GM12891 (cell line): ENCODE results near the gene FRYL.
"Not testable (repeated sequence)": the region's sequence is repeated elsewhere in the genome, so short reads cannot be mapped to it uniquely, and the experiment has no call there.

Source experiments
- PAX5 ChIP-seq: IDR thresholded peaks from 2 replicates; pipeline ENCODE4 v1.6.1; 2011; ENCODE audit warnings: low read length, moderate library complexity, mild to moderate bottlenecking; ENCODE audit not compliant: insufficient read depth, severe bottlenecking
- POLR2A ChIP-seq: IDR thresholded peaks from 2 replicates; pipeline ENCODE4 v1.6.1; 2011; ENCODE audit warnings: low read depth, low read length, control low read depth
- POLR2AphosphoS5 ChIP-seq: IDR thresholded peaks from 2 replicates; pipeline ENCODE4 v1.6.1; 2011; ENCODE audit warnings: low read depth, low read length, control low read depth
- POU2F2 ChIP-seq: IDR thresholded peaks from 2 replicates; pipeline ENCODE4 v1.6.1; 2011; ENCODE audit warnings: low read depth, mild to moderate bottlenecking, control low read depth, low read length, moderate library complexity
- TAF1 ChIP-seq: IDR thresholded peaks from 2 replicates; pipeline ENCODE4 v1.6.1; 2011; ENCODE audit warnings: low read depth, low read length, control low read depth

GRCh38 chr4:48697516-48697915 is 82.6 kb downstream of the FRYL start:
- not testable (repeated sequence) for TF ChIP-seq POLR2AphosphoS5, PAX5, POLR2A, TAF1, POU2F2
